D721Med (cell line): ENCODE data around the gene POLE.

Experiments
- DNase-seq: peaks from one replicate; pipeline ENCODE4 v3.0.0; 2011; ENCODE audit warnings: low spot score; ENCODE audit not compliant: insufficient read length
- FAIRE-seq: peaks from 2 replicates; lab custom pipeline; 2011; peaks lifted over from hg19 to GRCh38; lab: Jason Lieb, UNC
- CTCF ChIP-seq: IDR thresholded peaks from 2 replicates; pipeline ENCODE4 v1.5.1; 2012; ENCODE audit warnings: mild to moderate bottlenecking, control low read depth; ENCODE audit not compliant: insufficient read depth; ENCODE audit errors: missing control alignments

The POLE gene

GRCh38 chr12:132723764-132724140 lies 36.6 kb upstream of the POLE start:
- DNase-seq, result no peak
- no peak for FAIRE-seq
- TF ChIP-seq CTCF, result no peak

- TF ChIP-seq CTCF, result no peak
- FAIRE-seq (no peak), DNase-seq (no peak)
Observed at GRCh38 chr12:132723015-132723763, 36.0 kb upstream of the POLE start.

GRCh38 chr12:132720606-132721345 lies 33.6 kb upstream of the POLE start:
- no peak for FAIRE-seq
- no peak for DNase-seq
- no peak for TF ChIP-seq CTCF

GRCh38 chr12:132719954-132720324 lies 32.8 kb upstream of the POLE start:
- DNase-seq, result no peak
- no peak for TF ChIP-seq CTCF
- no peak for FAIRE-seq

- no peak for TF ChIP-seq CTCF
- no peak for FAIRE-seq
Observed at GRCh38 chr12:132719141-132719953, 32.2 kb upstream of the POLE start.

GRCh38 chr12:132718644-132719043 lies 31.5 kb upstream of the POLE start:
- DNase-seq (no peak), FAIRE-seq (no peak)
- no peak for TF ChIP-seq CTCF

More at GRCh38 chr12:132719141-132719953, 32.2 kb upstream of the POLE start:
- DNase-seq, result no peak
